Mononuclear cell (primary cell): ENCODE measurements around the gene RNASE11. TPM values are rescaled to one million over a fixed set of nuclear protein-coding genes. Genes with fewer than 3 reads are reported as not detected.
"Not testable (repeated sequence)": the region's sequence is repeated elsewhere in the genome, so short reads cannot be mapped to it uniquely, and the experiment has no call there.

Source experiments
- H3K27me3 ChIP-seq: 2 replicates; pipeline ENCODE4 v1.6.0; 2011; ENCODE audit warnings: low read length, control low read depth; ENCODE audit not compliant: insufficient read depth
- H3K4me1 ChIP-seq: 2 replicates; pipeline ENCODE4 v1.5.1; 2011; ENCODE audit warnings: mild to moderate bottlenecking, low read length, control low read depth; ENCODE audit not compliant: insufficient read depth
- H3K4me3 ChIP-seq: 2 replicates; pipeline ENCODE4 v1.5.1; 2011; ENCODE audit warnings: mild to moderate bottlenecking, low read length, moderate library complexity
- H3K9me3 ChIP-seq: 2 replicates; pipeline ENCODE4 v1.5.1; 2011; ENCODE audit warnings: low read depth, mild to moderate bottlenecking, control low read depth, low read length
- total RNA-seq: library from RNA; depleted of rRNA; stranded (reverse); fragments of >200 nt; gene quantifications from one replicate; pipeline ENCODE4 v1.2.3, GENCODE V29; 2012

RNASE11 gene
- total RNA-seq, 1 donor = not detected

DNA sequence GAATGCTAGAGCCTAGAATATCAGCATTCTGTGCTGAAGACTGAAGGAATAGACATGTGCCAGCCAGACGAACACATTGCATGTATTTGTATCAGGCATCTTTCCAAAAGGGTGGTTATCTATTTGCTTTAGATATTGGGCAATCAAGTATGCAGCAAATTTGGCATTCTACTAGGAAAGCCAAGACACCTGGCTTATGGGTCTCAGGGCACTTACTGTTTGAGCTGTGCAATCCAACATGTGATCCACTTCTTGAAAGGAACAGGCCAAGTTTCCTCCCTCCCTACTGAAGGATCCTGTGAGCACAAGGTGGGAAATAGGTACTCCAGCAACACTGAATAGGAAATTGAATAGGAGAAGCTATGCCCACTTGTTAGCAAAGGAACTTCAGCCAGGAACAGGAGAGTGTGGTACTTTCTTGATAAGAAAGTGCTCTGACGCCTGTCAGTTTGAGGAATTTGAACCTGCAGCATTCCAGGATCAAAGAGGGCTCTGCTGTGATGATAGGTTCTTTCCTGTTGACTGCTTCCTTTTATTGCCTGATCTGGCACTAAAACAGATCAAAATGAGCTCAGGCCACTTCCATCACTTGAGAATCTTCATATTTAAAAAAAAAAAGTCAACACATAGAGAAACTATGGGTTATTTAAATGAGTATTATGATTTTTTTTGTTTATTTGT, 33.1 kb upstream of the RNASE11 start:
- Histone ChIP-seq H3K4me3 (no peak overlapping the region), H3K27me3 (peaks cover 14% of the 10 kb centered on the region), H3K9me3 (no peaks in the 10 kb centered on the region), H3K4me1 (peaks cover 37% of the 10 kb centered on the region)

DNA sequence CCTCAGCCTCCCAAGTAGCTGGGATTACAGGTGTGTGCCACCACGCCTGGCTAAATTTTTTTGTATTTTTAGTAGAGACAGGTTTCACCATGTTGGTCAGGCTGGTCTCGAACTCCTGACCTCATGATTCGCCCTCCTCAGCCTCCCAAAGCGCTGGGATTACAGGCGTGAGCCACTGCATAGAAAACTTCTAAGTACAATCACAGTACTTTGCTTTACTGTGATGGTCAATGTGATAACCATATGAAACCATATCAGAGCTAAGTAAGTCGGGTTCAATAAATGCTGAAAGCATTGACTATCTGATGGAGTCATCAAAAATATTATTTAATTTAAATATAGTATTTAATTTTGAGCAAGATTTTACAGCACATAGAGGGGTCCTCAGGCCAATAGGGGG, 31.9 kb upstream of the RNASE11 start:
- peaks cover 25% of the 10 kb centered on the region for H3K4me1 ChIP-seq
- not testable (repeated sequence) for H3K9me3 ChIP-seq, H3K4me3 ChIP-seq, H3K27me3 ChIP-seq

DNA sequence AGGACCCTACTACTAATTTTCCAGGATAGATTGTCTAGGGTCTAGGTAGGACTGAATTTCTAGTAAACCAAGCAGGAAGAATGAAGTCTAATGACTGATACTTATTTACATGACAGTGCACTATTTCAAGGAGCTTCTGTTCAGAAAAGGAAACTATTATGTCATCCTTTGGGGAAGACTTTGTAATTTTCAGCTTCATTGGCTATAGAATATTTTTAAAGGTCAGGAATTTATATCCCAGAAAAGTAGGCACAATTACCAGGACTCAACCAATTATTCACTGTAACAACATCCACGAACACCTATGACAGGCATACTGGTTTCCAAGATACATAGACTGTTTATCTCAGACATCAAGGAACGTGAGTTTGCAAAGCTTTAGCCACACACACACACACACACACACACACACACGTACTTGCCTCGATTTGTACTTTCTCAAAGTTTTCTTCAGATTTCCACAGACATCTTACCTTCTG, 30.5 kb upstream of the RNASE11 start:
- H3K4me3 ChIP-seq = no peak overlapping the region
- no peaks in the 10 kb centered on the region for H3K9me3 ChIP-seq
- H3K4me1 ChIP-seq = peaks cover 25% of the 10 kb centered on the region
- H3K27me3 ChIP-seq = no peaks in the 10 kb centered on the region

DNA sequence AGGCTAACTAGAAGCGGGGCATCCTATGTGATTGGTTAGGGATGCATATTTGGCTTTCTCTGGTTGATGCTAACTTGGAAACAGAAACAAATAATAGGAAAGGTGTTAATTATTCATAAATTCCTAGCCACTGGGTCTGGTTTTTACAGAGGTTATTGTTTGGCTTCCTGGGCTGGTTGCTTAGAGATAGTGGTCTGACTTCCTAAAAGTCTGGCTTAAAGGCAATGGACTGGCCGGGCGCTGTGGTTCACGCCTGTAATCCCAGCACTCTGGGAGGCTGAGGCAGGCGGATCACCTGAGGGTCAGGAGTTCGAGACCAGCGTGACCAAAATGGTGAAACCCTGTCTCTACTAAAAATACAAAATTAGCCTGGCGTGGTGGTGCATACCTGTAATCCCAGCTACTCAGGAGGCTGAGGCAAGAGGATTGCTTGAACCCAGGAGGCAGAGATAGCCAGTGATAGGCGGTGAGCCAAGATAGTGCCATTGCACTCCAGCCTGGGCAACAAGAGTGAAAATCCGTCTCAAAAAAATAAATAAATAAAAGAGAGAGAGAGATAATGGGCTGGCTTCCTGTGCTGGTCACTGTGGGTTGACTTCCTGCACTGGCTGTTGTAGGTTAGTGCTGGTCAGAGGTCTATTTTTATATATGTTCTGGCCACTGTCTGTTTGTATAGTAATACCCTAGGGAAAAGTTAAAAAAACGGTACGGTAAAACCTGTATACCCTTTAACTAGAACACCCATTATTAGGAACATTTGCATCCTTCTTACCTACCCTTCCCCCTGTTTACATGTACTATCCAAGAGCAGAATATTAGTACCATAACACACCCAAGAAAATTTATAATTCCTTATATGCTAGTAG, 29.6 kb upstream of the RNASE11 start:
- no peaks in the 10 kb centered on the region for H3K9me3 ChIP-seq
- no peaks in the 10 kb centered on the region for H3K27me3 ChIP-seq
- no peak overlapping the region for H3K4me3 ChIP-seq
- H3K4me1 ChIP-seq = peaks cover 25% of the 10 kb centered on the region

GRCh38 chr14:20615996-20616395, 28.2 kb upstream of the RNASE11 start:
- H3K4me3 ChIP-seq = no peak overlapping the region
- H3K9me3 ChIP-seq = no peaks in the 10 kb centered on the region
- peaks cover 37% of the 10 kb centered on the region for H3K4me1 ChIP-seq
- no peaks in the 10 kb centered on the region for H3K27me3 ChIP-seq

DNA sequence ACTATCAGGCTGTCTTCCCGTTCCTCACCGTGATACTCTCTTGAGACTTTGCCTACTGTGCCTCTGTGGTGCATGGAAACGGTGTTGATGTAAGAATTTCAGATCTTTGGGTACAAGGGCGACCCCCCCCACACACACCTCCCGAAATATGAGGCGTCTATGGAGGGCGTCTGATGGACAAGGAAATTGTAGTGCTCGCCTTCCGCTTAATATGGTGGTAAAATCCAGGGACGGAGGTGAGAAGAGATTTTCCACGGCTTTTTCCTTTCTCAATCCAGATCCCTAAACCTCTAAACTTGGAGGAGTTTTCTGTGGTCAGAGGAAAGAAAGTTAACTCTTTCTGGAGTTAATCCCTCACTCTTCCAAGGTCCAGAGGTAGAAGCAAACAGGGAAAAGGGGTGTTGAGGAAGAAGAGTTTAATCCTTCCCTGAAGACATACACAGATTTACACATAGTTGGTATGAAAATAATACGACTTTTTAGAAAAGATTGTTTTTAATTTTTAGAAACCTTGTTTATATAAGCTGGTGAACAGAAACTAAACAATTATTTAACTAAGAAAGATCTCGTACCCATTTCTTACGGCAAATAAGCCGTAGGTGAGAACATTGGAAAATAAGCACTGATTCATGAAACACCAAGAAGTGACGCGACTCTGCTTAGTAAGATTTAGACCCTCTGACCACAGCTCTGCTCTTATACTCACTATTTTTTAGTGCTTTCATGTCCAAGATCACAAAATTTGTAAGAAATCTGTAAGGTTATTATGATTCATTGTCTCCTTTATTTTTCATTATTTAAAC, 26.4 kb upstream of the RNASE11 start:
- peaks cover 43% of the 10 kb centered on the region for H3K4me1 ChIP-seq
- H3K27me3 ChIP-seq = no peaks in the 10 kb centered on the region
- H3K4me3 ChIP-seq = peak overlapping the region; percentile 41
- H3K9me3 ChIP-seq = no peaks in the 10 kb centered on the region

DNA sequence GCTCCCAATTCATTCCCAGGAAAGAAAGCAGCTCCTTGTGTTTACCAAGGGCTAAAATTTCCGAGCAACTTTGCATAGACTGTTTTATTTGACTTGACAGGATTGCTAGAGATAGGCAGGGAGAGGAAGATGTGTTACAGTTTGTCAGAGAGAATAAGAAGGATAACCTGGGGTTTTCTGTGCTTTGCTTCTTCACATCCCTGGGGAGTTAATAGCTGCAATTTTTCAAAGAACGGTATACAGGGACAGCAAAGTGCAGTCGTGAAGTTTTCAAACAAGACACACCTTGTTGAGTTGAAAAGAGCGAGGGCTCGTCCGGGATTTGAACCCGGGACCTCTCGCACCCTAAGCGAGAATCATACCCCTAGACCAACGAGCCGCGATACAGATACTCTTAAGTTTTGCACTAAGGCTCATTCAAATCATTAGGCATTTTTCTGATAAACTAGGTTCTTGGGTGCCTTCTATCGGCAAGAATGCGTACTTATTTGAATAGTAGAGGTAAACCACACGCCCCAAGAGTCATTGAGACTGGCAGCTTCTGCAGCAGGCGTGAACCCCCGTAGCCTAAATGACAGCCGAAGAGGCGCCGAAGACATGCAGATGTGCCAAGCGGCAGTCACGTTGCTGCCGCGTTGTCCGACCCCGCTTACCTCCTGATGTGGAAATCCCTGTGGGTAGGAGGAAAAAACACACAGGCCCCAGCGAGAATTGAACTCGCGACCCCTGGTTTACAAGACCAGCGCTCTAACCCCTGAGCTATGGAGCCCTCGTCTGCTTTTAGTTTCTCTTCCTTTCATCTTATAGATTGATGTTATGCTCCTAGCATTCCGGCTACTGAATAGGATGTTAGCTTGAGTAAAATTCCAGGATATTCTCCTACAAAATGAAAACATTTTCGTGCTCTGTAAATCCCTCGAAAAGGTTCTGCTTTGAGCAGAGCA, 25.6 kb upstream of the RNASE11 start:
- no peaks in the 10 kb centered on the region for H3K27me3 ChIP-seq
- H3K4me1 ChIP-seq = peaks cover 46% of the 10 kb centered on the region
- H3K9me3 ChIP-seq = no peaks in the 10 kb centered on the region
- peak overlapping the region; percentile 41 for H3K4me3 ChIP-seq

- Histone ChIP-seq H3K4me1 (peaks cover 46% of the 10 kb centered on the region), H3K27me3 (no peaks in the 10 kb centered on the region), H3K4me3 (no peak overlapping the region), H3K9me3 (no peaks in the 10 kb centered on the region)
Measured at GRCh38 chr14:20612403-20612802, 24.6 kb upstream of the RNASE11 start.

- Histone ChIP-seq H3K9me3 (no peaks in the 10 kb centered on the region), H3K4me3 (no peak overlapping the region), H3K4me1 (peaks cover 46% of the 10 kb centered on the region), H3K27me3 (no peaks in the 10 kb centered on the region)
Measured at GRCh38 chr14:20611277-20611676, 23.5 kb upstream of the RNASE11 start.

DNA sequence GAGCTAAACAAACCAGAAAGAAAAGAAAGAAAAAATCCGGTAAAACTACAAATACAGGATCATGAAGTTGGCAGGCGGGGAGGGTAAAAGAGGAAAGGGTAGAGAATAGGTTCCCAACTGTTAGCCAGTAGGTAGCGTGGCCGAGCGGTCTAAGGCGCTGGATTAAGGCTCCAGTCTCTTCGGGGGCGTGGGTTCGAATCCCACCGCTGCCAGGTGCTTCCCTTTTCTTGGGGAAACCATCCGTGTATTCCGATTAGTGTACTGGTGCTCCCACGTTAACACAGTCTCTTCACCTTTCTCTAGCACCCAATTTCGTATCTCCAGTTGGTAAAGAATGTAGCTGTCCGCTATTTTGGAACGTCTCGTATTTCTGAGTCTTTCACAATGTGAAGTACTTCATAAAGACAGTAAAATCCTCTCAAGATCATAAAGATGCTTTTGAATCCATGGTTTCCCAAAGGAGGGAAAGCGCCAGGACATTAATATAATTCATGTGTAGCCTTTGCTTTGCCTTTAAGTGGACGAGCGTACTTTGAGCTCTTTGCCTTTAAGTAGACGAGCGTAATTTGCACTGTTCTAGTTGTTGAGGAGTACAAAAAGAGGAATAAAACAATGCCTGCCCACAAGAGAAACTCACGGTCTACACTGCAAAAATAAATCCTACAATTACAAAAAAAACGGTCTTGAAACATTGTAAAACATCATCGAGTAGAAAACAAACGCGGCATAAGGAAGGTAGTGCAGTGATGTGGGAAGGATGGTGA, 22.4 kb upstream of the RNASE11 start:
- H3K9me3 ChIP-seq = no peaks in the 10 kb centered on the region
- H3K4me1 ChIP-seq = peaks cover 46% of the 10 kb centered on the region

GRCh38 chr14:20609215-20610001, 21.6 kb upstream of the RNASE11 start:
- Histone ChIP-seq H3K4me3 (peak overlapping the region; percentile 71), H3K4me1 (peaks cover 43% of the 10 kb centered on the region), H3K9me3 (no peaks in the 10 kb centered on the region), H3K27me3 (no peaks in the 10 kb centered on the region)

More for the DNA sequence above, 22.4 kb upstream of the RNASE11 start:
- H3K4me3 ChIP-seq = peak overlapping the region; percentile 71
- no peaks in the 10 kb centered on the region for H3K27me3 ChIP-seq

DNA sequence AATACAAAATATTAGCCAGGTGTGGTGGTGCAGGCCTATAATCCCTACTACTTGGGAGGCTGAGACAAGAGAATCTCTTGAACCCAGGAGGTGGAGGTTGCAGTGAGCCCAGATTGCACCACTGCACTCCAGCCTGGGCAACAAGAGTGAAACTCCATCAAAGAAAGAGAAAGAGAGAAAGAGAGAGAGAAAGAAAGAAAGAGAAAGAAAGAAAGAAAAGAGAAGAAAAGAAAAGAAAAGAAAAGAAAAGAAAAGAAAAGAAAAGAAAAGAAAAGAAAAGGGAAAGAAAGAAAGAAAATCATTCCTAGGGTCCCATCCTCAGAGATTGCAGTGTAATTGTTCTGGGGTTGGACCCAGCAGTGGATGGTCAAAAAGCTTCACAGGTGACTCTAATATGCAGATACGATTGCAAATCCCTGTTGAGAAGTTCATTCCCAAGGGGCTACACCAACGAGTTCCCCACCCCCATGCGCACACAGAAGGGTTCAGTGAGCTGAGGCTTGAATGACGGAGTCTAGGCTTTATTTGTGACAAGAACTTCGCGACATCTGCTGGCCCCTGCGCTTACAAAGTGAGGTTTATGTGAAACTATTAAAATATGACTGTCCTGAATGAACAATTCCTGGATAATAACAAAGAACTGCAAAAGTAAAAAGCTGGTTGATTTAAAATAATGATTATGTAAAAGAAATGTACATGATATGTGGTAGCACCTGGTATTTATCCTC, 20.7 kb upstream of the RNASE11 start:
- Histone ChIP-seq H3K4me3 (no peak overlapping the region), H3K9me3 (no peaks in the 10 kb centered on the region)

More for the DNA sequence above, 20.7 kb upstream of the RNASE11 start:
- H3K4me1 ChIP-seq = peaks cover 35% of the 10 kb centered on the region
- no peaks in the 10 kb centered on the region for H3K27me3 ChIP-seq
